Heart right ventricle (tissue), 16 donors: ENCODE measurements around the gene GIT1. TPM values are rescaled to one million over a fixed set of nuclear protein-coding genes. Genes with fewer than 3 reads are reported as not detected.

Source experiments
- ATAC-seq, 8 donors: fragments of 200-7000 bp; cut with Tn5 transposase; one replicate each; pipeline ENCODE4 v1.9.1; 2020; ENCODE audit warnings: mild to moderate bottlenecking in 8 of 8, moderate library complexity in 8 of 8, moderate number of reproducible peaks in 1 of 8
- DNase-seq, 2 donors: peaks; one replicate each; pipeline ENCODE4 v3.0.0-alpha.2; 2020
- H3K27ac ChIP-seq, 10 donors: fragments of 200-600 bp; sonication (generic) in 2 of 10; one replicate each; pipeline versions ENCODE4 v1.5.0 to v1.8.0; 2020 to 2022; ENCODE audit warnings: mild to moderate bottlenecking in 3 of 10
- H3K27me3 ChIP-seq, 7 donors: fragments of 200-600 bp; one replicate each; pipeline ENCODE4 v1.8.0; 2021 to 2022; ENCODE audit warnings: mild to moderate bottlenecking in 2 of 7
- H3K36me3 ChIP-seq, 9 donors: fragments of 200-600 bp; sonication (generic) in 1 of 9; one replicate each; pipeline versions ENCODE4 v1.5.0 to v1.8.0; 2020 to 2022; ENCODE audit warnings: mild to moderate bottlenecking in 2 of 9
- H3K4me1 ChIP-seq, 9 donors: fragments of 200-600 bp; sonication (generic) in 1 of 9; one replicate each; pipeline versions ENCODE4 v1.5.0 to v1.8.0; 2020 to 2022; ENCODE audit warnings: mild to moderate bottlenecking in 4 of 9
- H3K4me3 ChIP-seq, 10 donors: fragments of 200-600 bp; sonication (generic) in 2 of 10; one replicate each; pipeline versions ENCODE4 v1.5.0 to v1.8.0; 2020 to 2022; ENCODE audit warnings: mild to moderate bottlenecking in 7 of 10, moderate library complexity in 2 of 10
- H3K9me3 ChIP-seq, 11 donors: fragments of 200-600 bp in 10 of 11; sonication (generic) in 2 of 11; one replicate each; pipeline versions ENCODE4 v1.5.0 to v1.8.0; 2013 to 2022; ENCODE audit warnings: mild to moderate bottlenecking in 2 of 11, control low read depth in 1 of 11, moderate library complexity in 1 of 11
- CTCF ChIP-seq, 9 donors: fragments of 200-600 bp; sonication (generic) in 2 of 9; IDR thresholded peaks; one replicate each; pipeline versions ENCODE4 v1.5.0 to v1.8.0; 2021 to 2022; ENCODE audit warnings: antibody characterized with exemption in 9 of 9, mild to moderate bottlenecking in 5 of 9, moderate library complexity in 1 of 9
- WGBS, 2 donors: extraction: QIAGEN DNeasy Blood & Tissue Kit; methylation state at CpG; one replicate each; pipeline ENCODE4 v1.1.7; 2013; ENCODE audit warnings: inconsistent platforms in 1 of 2; 5-methylcytosine and 5-hydroxymethylcytosine counted together
- intact Hi-C, 10 donors: fragments of 100-400 bp; cut with DNase I; formaldehyde crosslinking; loops; one replicate each; pipeline versions ENCODE4 v1.11.1 to v1.14.2; 2022
- polyA plus RNA-seq, 2 donors: library from polyadenylated mRNA; stranded (reverse); fragments of 200-250 nt; gene quantifications; one replicate each; pipeline ENCODE4 v1.2.3, GENCODE V29; 2013
- total RNA-seq, 10 donors: library from RNA; stranded (reverse); fragmentation: NEBNext Ultra II Directional in 3 of 10; extraction: Animal tissue kit (Norgen Biotek cat#: 25700) in 3 of 10; gene quantifications; one replicate each; pipeline versions ENCODE4 v1.2.1 to v1.2.4, GENCODE V29; 2021 to 2023
- donor health status: Arrhythmogenic right ventricular cardiomyopathy.
- donor health status: ischemic (EF 13 %, LVEDD 7.1; RV severe dilation, severe dysfunction).
- donor health status: healthy with polysubstance abuse.
- donor health status: DM: no; HTN: yes; CAD: no.
- donor health status: DM: no; HTN: no; CAD: no.
- donor health status: ischemic (EF 25% LVEDD 6.9; RV normal size, moderate dysfunction).
- donor health status: ischemic (EF 25% LVEDD 5.7; RV mildly dilated, moderate dysfunction).
- donor health status: healthy.
- donor health status: DM: yes; HTN: yes; CAD: no.
- donor health status: Ischemic cardiomyopathy.
- donor health status: ischemic (EF 35%, LVEDD 5.7; RV mildly dilated, moderate dysfunction).
- donor health status: nonischemic (EF 11% LVEDD 7.7; RV severe dilation, severe dysfunction).
- donor health status: DM: yes; HTN: yes; CAD: no.
- donor health status: PGD.
- donor health status: ischemic (EF 29% LVEDD 5.4; RV normal size, mild dysfunction).
- donor health status: nonischemic (EF 23%, LVEDD 6.1; RV moderate dilation, normal function).

The GIT1 gene
- total and polyA plus RNA-seq, 12 donors: 20.6 to 35.4 (median 28.9) TPM

DNA sequence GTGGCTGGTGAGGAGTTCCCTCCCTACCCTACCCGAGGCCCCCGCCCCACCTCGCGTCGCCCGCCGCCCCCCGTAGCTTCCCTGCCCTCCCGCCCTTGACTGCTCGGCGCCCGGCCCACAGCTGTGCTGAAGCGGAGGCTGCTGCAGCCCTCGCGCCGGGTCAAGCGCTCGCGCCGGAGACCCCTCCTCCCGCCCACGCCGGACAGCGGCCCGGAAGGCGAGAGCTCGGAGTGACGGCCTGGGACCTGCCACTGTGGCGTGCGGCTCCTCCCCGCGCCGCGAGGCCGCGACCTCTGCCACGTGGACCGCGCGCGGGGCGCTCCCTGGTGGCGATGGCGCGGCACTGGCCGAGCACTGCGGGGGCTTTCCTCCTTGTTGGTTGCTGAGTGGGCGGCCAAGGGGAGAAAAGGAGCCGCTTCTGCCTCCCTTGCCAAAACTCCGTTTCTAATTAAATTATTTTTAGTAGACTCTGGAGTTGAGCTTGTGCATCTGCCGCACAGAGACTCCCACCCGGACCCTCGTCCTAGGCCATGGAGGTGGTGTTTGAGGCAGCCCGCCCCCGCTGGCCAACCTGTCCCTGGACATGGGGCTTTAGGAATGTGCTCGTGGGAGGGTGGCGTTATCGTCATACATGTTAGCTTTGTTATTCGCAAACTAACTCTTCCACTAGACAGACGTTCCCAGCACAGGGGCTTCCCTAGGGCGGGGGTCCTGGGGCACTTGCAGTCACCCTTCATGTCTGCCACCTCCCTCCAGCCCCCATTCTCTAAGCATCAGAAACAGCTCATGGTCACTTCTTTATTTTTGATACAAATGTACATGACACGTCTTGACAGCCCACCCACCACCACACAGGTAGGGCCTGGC, 16.5 kb downstream of the GIT1 start:
- ATAC-seq (peak; percentile 37 to 68 (median 62)), DNase-seq (peak; percentile 72 to 78)
- peaks cover 3 to 58% (median 37%) of the 10 kb centered on the region in 9 donors for H3K36me3 ChIP-seq
- peak overlapping the region in 9 of 10 donors; percentile 56 to 76 (median 69) for H3K27ac ChIP-seq
- 14 to 19% methylated on average over 54 to 62 of the region's 62 CpGs for WGBS, 2 donors
- intact Hi-C loops: loop anchor here in 1 of 10 donors (10.0 kb wide), 1 partner anchor 52 kb away; the partner anchor contains the start of gene CORO6
- no peaks in the 10 kb centered on the region for H3K9me3 ChIP-seq
- H3K27me3 ChIP-seq: no peaks in the 10 kb centered on the region
- peaks cover 14 to 58% (median 36%) of the 10 kb centered on the region in 9 donors for H3K4me1 ChIP-seq
- peak; percentile 67 to 91 (median 81) for TF ChIP-seq CTCF (IDR thresholded peaks at IDR 0.05)
- peak overlapping the region in 9 of 10 donors; percentile 20 to 50 (median 40) for H3K4me3 ChIP-seq

DNA sequence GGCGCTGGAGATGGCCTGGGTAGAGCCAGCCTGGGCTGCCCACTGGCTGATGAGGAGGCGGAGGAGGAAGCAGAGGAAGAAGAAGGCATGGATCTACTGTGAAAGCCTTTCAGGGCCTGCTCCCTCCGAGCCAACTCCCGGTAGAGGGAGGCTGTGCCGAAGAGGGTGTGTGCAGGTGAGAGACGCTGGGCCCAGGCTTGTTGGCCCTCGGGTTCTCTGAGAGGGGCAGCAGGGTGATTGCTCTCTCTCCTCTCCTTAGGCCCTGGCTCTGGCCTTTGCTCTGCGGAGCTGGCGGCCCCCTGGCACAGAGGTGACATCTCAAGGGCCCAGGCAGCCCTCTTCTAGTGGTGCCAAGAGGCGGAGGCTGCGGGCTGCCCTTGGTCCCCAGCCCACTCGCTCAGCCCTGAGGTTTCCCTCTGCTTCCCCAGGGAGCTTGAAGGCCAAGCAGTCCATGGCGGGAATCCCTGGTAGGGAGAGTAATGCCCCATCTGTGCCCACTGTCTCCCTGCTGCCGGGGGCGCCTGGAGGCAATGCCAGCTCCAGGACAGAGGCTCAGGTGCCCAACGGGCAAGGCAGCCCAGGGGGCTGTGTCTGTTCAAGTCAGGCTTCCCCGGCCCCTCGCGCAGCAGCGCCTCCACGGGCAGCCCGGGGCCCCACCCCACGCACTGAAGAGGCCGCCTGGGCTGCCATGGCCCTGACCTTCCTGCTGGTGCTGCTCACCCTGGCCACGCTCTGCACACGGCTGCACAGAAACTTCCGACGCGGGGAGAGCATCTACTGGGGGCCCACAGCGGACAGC, 17.4 kb downstream of the GIT1 start:
- Histone ChIP-seq H3K4me3 (peak overlapping the region in 9 of 10 donors; percentile 20 to 50 (median 40)), H3K9me3 (no peaks in the 10 kb centered on the region), H3K27me3 (no peaks in the 10 kb centered on the region), H3K4me1 (peaks cover 14 to 56% (median 39%) of the 10 kb centered on the region in 9 donors), H3K27ac (peak overlapping the region in 9 of 10 donors; percentile 56 to 76 (median 69)), H3K36me3 (peaks cover 0 to 50% (median 30%) of the 10 kb centered on the region in 9 donors)
- DNase-seq (peak; percentile 11 to 44), ATAC-seq (peak; percentile 5 to 48 (median 13))
- 38% methylated on average over 29 to 30 of the region's 30 CpGs for WGBS, 2 donors
- intact Hi-C loops: loop anchor here in 1 of 10 donors (10.0 kb wide), 1 partner anchor 53 kb away; the partner anchor contains the start of gene CORO6
- no peak for TF ChIP-seq CTCF (IDR thresholded peaks at IDR 0.05)

- Histone ChIP-seq H3K4me1 (peaks cover 14 to 58% (median 41%) of the 10 kb centered on the region in 9 donors), H3K4me3 (no peak overlapping the region), H3K36me3 (peaks cover 0 to 44% (median 25%) of the 10 kb centered on the region in 9 donors), H3K27ac (peak overlapping the region in 4 of 10 donors; percentile 68 to 73 (median 72)), H3K27me3 (no peaks in the 10 kb centered on the region), H3K9me3 (no peaks in the 10 kb centered on the region)
- intact Hi-C loops: loop anchor here in 1 of 10 donors (10.0 kb wide), 1 partner anchor 53 kb away; the partner anchor contains the start of gene CORO6
- ATAC-seq: no peak
- TF ChIP-seq CTCF (IDR thresholded peaks at IDR 0.05): no peak
- DNase-seq: no peak
- WGBS, 2 donors: 84 to 85% methylated on average over 6 of the region's 6 CpGs
Measured at GRCh38 chr17:29571486-29571882, 18.0 kb downstream of the GIT1 start.

DNA sequence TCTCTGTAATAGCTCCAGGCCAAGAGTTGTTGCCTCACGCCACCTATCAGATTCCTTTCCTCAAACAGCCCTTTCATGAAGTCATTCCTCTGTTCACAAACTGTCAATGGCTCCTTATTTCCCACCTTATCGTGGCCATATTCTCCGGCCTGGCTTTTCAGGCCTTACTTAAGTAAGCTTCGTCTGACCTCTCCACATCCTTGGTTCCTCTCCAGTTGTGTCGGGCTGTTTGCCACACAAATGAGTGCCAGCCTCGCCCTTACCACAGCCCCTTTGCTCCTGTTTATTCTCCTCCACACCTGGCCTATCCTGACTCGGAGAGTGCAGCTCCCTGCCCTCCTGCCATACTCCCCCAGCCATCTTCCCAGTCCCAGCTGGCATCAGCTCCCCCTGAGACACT, 18.9 kb downstream of the GIT1 start:
- WGBS, 2 donors: 71 to 77% methylated on average over 7 of the region's 7 CpGs
- peak overlapping the region in 1 of 10 donors; percentile 9 for H3K27ac ChIP-seq
- H3K4me1 ChIP-seq: peaks cover 14 to 68% (median 51%) of the 10 kb centered on the region in 9 donors
- intact Hi-C loops: loop anchor here in 1 of 10 donors (10.0 kb wide), 1 partner anchor 54 kb away; the partner anchor contains the start of gene CORO6
- TF ChIP-seq CTCF (IDR thresholded peaks at IDR 0.05): no peak
- no peak for ATAC-seq
- H3K4me3 ChIP-seq: no peak overlapping the region
- DNase-seq: no peak
- peaks cover 0 to 34% (median 16%) of the 10 kb centered on the region in 9 donors for H3K36me3 ChIP-seq
- no peaks in the 10 kb centered on the region for H3K27me3 ChIP-seq
- H3K9me3 ChIP-seq: no peaks in the 10 kb centered on the region
